A549 treated with CORT108297 at 1 μM for 4 hours (cell line): ENCODE data around the gene ARMCX6. TPM values are rescaled to one million over a fixed set of nuclear protein-coding genes. Genes with fewer than 3 reads are reported as not detected.

ENCODE experiments used
- total RNA-seq: library from RNA; stranded (reverse); fragments of 200-300 nt; extraction: Qiagen RNA extraction; gene quantifications from 5 replicates; pipeline ENCODE4 v1.2.3, GENCODE V29; 2022

The ARMCX6 gene
- total RNA-seq: 44.5 to 49.9 TPM (median 47.2 TPM) in 5 replicates

GRCh38 chrX:101617211-101618191 lies at the start of gene ARMCX6:
ARMCX6 (minus strand) TSS chrX:101618000; CDS start chrX:101616620, 1,380 bp downstream.

GRCh38 chrX:101659601-101660063 lies 41.8 kb upstream of the ARMCX6 start, which contains the start of gene ARMCX2:
ARMCX2 (minus strand) TSS chrX:101659850; CDS start chrX:101657588, 2,262 bp downstream.

Other genes with a start within 250 kb of the ARMCX6 start
- gene BTK, start 231.8 kb downstream of the ARMCX6 start, total RNA-seq: 0.10 to 0.18 TPM (median 0.15 TPM) in 5 replicates
- 2,402 to 3,144 TPM (median 2,521 TPM) in 5 replicates for gene RPL36A, start 227.0 kb downstream of the ARMCX6 start, total RNA-seq
- 174 to 204 TPM (median 187 TPM) in 5 replicates for gene GLA, start 210.1 kb downstream of the ARMCX6 start, total RNA-seq
- 56.6 to 70.7 TPM (median 60.1 TPM) in 5 replicates for gene HNRNPH2, start 209.8 kb downstream of the ARMCX6 start, total RNA-seq
- gene ARMCX4, start 132.5 kb downstream of the ARMCX6 start, total RNA-seq: 0.37 to 1.1 TPM (median 0.68 TPM) in 5 replicates
- 0.32 to 0.68 TPM (median 0.34 TPM) in 5 replicates for gene ARMCX1, start 67.5 kb downstream of the ARMCX6 start, total RNA-seq
- gene ARMCX3, start 5.2 kb upstream of the ARMCX6 start, total RNA-seq: 19.5 to 26.4 TPM (median 21.5 TPM) in 5 replicates
- 0.08 to 0.11 TPM in 2 of 5 replicates, not detected in the others for gene ARMCX2, start 41.9 kb upstream of the ARMCX6 start, total RNA-seq